Osteocyte (in vitro differentiated cells): Measurements from ENCODE around the gene IQSEC1. TPM values are rescaled to one million over a fixed set of nuclear protein-coding genes. Genes with fewer than 3 reads are reported as not detected.

Source experiments
- DNase-seq: peaks from one replicate; pipeline ENCODE4 v3.0.0; 2021; ENCODE audit warnings: mixed read lengths; ENCODE audit not compliant: unreplicated experiment; ENCODE audit errors: extremely low spot score
- H3K27ac Mint-ChIP-seq: one replicate; pipeline ENCODE4 v1.8.0; 2021; ENCODE audit warnings: mild to moderate bottlenecking, mixed read lengths; ENCODE audit not compliant: unreplicated experiment
- H3K27me3 Mint-ChIP-seq: one replicate; pipeline ENCODE4 v1.8.0; 2021; ENCODE audit warnings: mixed read lengths; ENCODE audit not compliant: unreplicated experiment
- H3K36me3 Mint-ChIP-seq: one replicate; pipeline ENCODE4 v1.8.0; 2021; ENCODE audit warnings: mixed read lengths; ENCODE audit not compliant: unreplicated experiment
- H3K4me1 Mint-ChIP-seq: one replicate; pipeline ENCODE4 v1.8.0; 2021; ENCODE audit warnings: mixed read lengths; ENCODE audit not compliant: unreplicated experiment
- H3K4me3 Mint-ChIP-seq: one replicate; pipeline ENCODE4 v1.8.0; 2021; ENCODE audit warnings: mild to moderate bottlenecking, moderate library complexity, mixed read lengths; ENCODE audit not compliant: unreplicated experiment
- H3K9me3 Mint-ChIP-seq: one replicate; pipeline ENCODE4 v1.8.0; 2021; ENCODE audit warnings: mixed read lengths; ENCODE audit not compliant: unreplicated experiment
- CTCF ChIP-seq: fragments of 200-600 bp; sonication (generic); IDR thresholded peaks from 2 replicates; pipeline ENCODE4 v1.5.0; 2021; ENCODE audit warnings: antibody characterized with exemption, mild to moderate bottlenecking, moderate library complexity
- total RNA-seq: library from RNA; stranded (reverse); gene quantifications from 2 replicates; pipeline ENCODE4 v1.2.1, GENCODE V29; 2021

Gene IQSEC1
- total RNA-seq, 1 donor from 2014 or later: 37.9 TPM

GRCh38 chr3:13054341-13055285, 18.6 kb downstream of the IQSEC1 start:
- TF ChIP-seq CTCF: no peak
- Mint-ChIP-seq H3K9me3 (no peaks in the 10 kb centered on the region), H3K27me3 (peaks cover 12% of the 10 kb centered on the region), H3K4me3 (no peak overlapping the region), H3K27ac (no peak overlapping the region), H3K4me1 (peaks cover 7% of the 10 kb centered on the region), H3K36me3 (no peaks in the 10 kb centered on the region)
- no peak for DNase-seq

- Mint-ChIP-seq H3K36me3 (no peaks in the 10 kb centered on the region), H3K27ac (no peak overlapping the region), H3K4me3 (no peak overlapping the region), H3K9me3 (no peaks in the 10 kb centered on the region), H3K27me3 (peaks cover 12% of the 10 kb centered on the region), H3K4me1 (peaks cover 7% of the 10 kb centered on the region)
- no peak for DNase-seq
- TF ChIP-seq CTCF: no peak
Measured at GRCh38 chr3:13053893-13054292, 19.3 kb downstream of the IQSEC1 start.

GRCh38 chr3:13053420-13053819, 19.8 kb downstream of the IQSEC1 start:
- H3K36me3 Mint-ChIP-seq: no peaks in the 10 kb centered on the region
- no peaks in the 10 kb centered on the region for H3K9me3 Mint-ChIP-seq
- no peak overlapping the region for H3K4me3 Mint-ChIP-seq
- peaks cover 12% of the 10 kb centered on the region for H3K27me3 Mint-ChIP-seq
- no peak overlapping the region for H3K27ac Mint-ChIP-seq
- no peak for TF ChIP-seq CTCF
- DNase-seq: no peak
- H3K4me1 Mint-ChIP-seq: peaks cover 7% of the 10 kb centered on the region

GRCh38 chr3:13052191-13052820, 20.9 kb downstream of the IQSEC1 start:
- DNase-seq: no peak
- H3K27me3 Mint-ChIP-seq: peaks cover 13% of the 10 kb centered on the region
- H3K27ac Mint-ChIP-seq: no peak overlapping the region
- H3K4me1 Mint-ChIP-seq: peaks cover 7% of the 10 kb centered on the region
- no peaks in the 10 kb centered on the region for H3K36me3 Mint-ChIP-seq
- no peak for TF ChIP-seq CTCF
- H3K4me3 Mint-ChIP-seq: no peak overlapping the region
- H3K9me3 Mint-ChIP-seq: no peaks in the 10 kb centered on the region

GRCh38 chr3:13051581-13051980, 21.6 kb downstream of the IQSEC1 start:
- no peak overlapping the region for H3K27ac Mint-ChIP-seq
- no peaks in the 10 kb centered on the region for H3K9me3 Mint-ChIP-seq
- H3K27me3 Mint-ChIP-seq: peaks cover 20% of the 10 kb centered on the region
- TF ChIP-seq CTCF: no peak
- no peaks in the 10 kb centered on the region for H3K36me3 Mint-ChIP-seq
- no peak overlapping the region for H3K4me3 Mint-ChIP-seq
- DNase-seq: no peak
- H3K4me1 Mint-ChIP-seq: peaks cover 7% of the 10 kb centered on the region
